Choroid plexus epithelial cell (primary cell): ENCODE measurements around the gene DYNC1H1.

Experiments used
- DNase-seq: peaks from one replicate; pipeline ENCODE4 v3.0.0-alpha.2; 2010; ENCODE audit warnings: low read depth
- H3K4me3 ChIP-seq: 2 replicates; pipeline ENCODE4 v1.5.1; 2011; ENCODE audit warnings: low read depth, mild to moderate bottlenecking, control low read depth, low read length, moderate library complexity
- CTCF ChIP-seq: conservative IDR thresholded peaks from 2 replicates; pipeline ENCODE4 v1.5.1; 2011; ENCODE audit warnings: low read depth, mild to moderate bottlenecking, control low read depth, inconsistent platforms, low read length, moderate library complexity

DYNC1H1 gene

DNA sequence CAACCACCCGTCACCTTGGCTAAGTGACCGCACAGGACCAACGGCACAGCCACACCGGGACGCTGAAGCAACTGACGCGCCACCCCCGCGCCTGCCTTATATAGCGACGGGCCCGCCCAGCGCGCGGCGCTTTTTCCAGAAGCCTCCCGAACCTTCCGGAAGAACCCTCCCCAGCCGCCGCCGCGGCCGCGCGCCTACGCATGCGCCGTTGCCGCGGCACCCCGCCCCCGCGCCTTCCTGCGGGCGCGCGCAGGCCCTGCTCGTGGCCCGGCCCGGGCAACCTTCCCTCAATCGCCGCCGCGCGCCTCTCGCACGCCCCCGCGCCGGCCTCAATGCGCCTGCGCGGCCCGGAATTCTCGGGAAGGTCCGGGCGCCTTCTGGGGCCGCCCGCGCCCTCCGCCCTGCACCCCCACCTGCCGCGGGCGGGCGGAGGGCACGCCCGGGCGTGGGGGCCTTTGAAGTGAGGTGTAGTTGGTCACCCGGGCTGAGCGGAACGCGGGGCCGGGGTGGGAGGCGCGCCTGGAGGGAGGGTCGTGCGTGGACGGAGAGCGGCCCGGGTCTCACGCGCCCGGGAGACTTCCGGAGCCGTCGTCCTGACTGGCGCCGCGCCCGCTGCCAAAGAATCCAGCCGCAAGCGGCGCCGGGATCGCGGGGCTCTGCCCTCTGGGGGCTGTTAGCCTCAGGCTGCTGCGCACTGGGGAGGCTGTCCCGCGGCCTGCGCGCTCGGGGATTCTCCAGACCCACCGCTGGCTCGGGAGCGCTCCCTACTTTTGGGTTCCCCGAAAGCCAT is 122.8 kb downstream of the DYNC1H1 start, which contains the start of gene HSP90AA1:
Gene HSP90AA1 (minus strand): TSS at position 73 of the 790 bp plus-strand sequence. CDS start 666 bp downstream, outside the sequence.
- no peak for TF ChIP-seq CTCF
- H3K4me3 ChIP-seq = peak within 1 kb of the TSS; percentile 87
- DNase-seq = peak; percentile 91

DNA sequence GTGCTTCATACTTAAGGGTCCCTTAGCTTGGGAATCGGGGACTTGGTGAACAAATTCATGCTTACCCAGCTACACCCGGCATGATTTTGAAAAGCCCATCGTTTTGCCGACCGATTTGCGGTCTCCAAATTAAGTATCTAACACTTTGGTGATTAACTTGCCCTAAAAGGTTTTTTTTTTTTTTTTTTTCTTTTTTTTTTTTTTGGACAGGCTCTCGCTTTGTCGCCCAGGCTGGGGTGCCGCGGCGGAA is 123.3 kb downstream of the DYNC1H1 start:
- peak overlapping the region; percentile 70 for H3K4me3 ChIP-seq
- no peak for TF ChIP-seq CTCF
- DNase-seq = no peak

DNA sequence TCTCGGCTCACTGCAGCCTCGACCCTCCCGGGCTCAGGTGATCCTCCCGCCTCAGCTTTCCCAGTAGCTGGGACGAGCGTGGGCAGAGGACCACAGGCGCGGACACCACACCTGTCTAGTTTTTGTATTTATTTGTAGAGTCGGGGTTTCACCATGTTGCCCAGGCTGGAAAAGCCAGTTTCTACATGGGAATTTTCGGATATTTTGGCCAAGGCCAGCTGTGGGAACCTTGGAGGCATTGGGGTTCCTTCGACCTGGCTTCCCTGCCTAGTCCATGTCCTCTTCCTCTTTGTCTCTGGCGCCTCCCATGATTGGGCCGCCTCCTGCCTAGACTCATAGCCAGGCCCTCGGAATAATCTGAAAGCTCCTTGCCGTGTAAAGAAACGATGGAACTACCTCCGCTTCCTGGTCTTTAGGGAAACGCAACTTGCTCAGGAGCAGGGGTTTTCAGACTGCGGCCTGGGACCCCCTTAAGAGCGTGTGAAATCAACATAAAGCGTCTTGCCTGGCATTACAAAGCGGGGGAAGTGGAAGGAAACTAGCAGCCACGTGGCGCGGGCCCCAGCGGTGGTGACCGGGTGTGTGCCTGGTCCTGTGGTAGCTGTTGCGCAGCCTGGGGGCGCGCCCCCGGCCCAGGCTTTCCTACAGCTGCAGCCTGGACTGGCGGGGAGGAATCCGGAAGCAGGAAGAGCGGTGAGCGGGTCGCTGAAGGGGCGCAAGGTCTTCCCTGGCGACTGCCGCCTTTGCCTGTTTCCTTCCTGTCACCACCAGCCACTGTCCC is 123.8 kb downstream of the DYNC1H1 start:
- TF ChIP-seq CTCF = no peak

DNA sequence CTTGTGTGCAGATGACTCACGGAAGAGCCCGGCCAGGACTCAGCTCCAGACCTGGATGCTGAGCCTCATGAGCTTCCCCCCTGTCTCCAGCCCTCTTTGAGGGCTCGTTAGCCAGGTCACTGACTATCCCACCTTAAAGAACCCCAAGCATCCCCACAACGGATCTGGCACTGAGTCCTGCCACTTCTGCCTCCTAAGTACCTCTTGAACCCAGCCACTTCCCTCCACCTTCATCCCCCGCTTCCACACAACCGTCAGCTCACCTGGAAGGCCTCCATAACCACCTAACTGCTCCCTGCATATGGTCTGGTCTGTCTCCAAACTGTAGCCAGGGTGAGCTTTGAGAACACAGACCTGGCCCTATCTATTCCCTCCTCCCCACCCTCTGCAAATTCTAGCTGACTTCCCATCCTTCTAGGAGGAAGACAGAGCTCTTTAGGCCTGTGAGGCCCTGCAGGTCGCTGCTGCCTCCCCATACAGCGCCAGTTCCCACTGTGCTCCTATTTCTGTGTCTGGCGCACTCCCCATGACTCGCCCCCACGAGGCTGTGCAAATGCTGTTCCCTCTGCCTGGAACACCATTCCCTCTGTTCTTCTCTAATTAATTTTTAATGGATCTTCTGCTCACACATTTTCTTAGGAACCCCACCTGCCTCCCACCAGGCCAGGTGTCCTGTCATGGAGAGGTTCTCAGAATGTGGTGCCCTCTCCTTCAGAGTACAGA is 125.4 kb downstream of the DYNC1H1 start:
- no peak for TF ChIP-seq CTCF
- no peak for DNase-seq

More for the DNA sequence above, 123.8 kb downstream of the DYNC1H1 start:
- peak overlapping the region; percentile 70 for H3K4me3 ChIP-seq
- peak; percentile 54 for DNase-seq

GRCh38 chr14:102090713-102091112 is 126.3 kb downstream of the DYNC1H1 start:
- TF ChIP-seq CTCF = no peak
- H3K4me3 ChIP-seq = no peak overlapping the region
- DNase-seq = no peak

More for the DNA sequence above, 125.4 kb downstream of the DYNC1H1 start:
- H3K4me3 ChIP-seq = no peak overlapping the region

DNA sequence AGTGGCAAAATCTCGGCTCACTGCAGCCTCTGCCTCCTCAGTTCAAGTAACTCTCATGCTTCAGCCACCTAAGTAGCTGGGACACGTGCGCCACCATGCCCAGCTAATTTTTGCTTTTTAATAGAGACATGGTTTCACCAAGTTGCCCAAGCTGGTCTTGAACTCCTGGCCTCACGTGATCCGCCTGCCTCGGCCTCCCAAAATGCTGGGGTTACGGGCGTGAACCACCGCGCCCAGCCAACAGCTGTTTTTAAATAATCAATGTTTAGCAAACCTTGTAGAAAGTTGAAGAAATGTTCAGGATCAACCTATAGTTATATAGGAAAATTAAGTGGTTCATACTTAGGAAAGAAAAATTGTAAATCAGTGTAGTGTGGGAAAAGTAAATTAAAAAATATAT is 128.4 kb downstream of the DYNC1H1 start:
- TF ChIP-seq CTCF = no peak
- no peak for DNase-seq

More for the DNA sequence above, 128.4 kb downstream of the DYNC1H1 start:
- no peak overlapping the region for H3K4me3 ChIP-seq
